Kidney epithelial cell (primary cell): ENCODE results near the gene ZNF335. TPM values are rescaled to one million over a fixed set of nuclear protein-coding genes. Genes with fewer than 3 reads are reported as not detected.

Experiments
- DNase-seq: peaks from one replicate; pipeline ENCODE4 v3.0.0-alpha.2; 2010; ENCODE audit warnings: low read depth
- H3K27me3 ChIP-seq: 2 replicates; pipeline ENCODE4 v1.6.0; 2011; ENCODE audit warnings: low read length; ENCODE audit not compliant: control insufficient read depth, insufficient read depth
- H3K36me3 ChIP-seq: 2 replicates; pipeline ENCODE4 v1.5.1; 2011; ENCODE audit warnings: low read length; ENCODE audit not compliant: control insufficient read depth, insufficient read depth
- H3K4me3 ChIP-seq: 2 replicates; pipeline ENCODE4 v1.5.1; 2011; ENCODE audit warnings: low read depth, mild to moderate bottlenecking, control low read depth, low read length
- CTCF ChIP-seq: IDR thresholded peaks from 2 replicates; pipeline ENCODE4 v1.5.1; 2011; ENCODE audit warnings: mild to moderate bottlenecking, moderate library complexity, low read length, control low read depth, inconsistent platforms; ENCODE audit not compliant: insufficient read depth, poor library complexity, severe bottlenecking
- total RNA-seq: library from RNA; depleted of rRNA; stranded (reverse); fragments of >200 nt; gene quantifications from 2 replicates; pipeline ENCODE4 v1.2.3, GENCODE V29; 2015

ZNF335 gene
- total RNA-seq, 1 donor from 2014 or later = 20.3 TPM

GRCh38 chr20:45943613-45944012, 28.4 kb downstream of the ZNF335 start:
- peaks cover 10% of the 10 kb centered on the region for H3K36me3 ChIP-seq
- no peak for TF ChIP-seq CTCF
- H3K4me3 ChIP-seq = no peak overlapping the region
- no peak for DNase-seq
- H3K27me3 ChIP-seq = no peaks in the 10 kb centered on the region

DNA sequence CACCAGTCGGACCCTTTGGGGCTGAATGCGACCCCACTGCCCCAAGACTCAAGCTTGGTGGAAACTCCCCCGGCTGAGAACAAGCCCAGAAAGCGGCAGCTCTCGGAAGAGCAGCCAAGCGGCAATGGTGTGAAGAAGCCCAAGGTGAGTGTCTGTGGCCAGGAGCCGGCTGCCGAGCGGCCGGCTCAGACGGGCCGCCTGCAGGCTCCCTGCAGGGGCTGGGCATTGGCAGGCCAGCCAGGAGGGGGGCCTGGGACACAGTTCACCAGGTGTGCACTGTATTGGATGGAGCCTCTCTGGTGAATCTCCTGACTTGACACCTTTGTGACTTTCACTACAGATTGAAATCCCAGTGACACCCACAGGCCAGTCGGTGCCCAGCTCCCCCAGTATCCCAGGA, 31.5 kb downstream of the ZNF335 start:
- Histone ChIP-seq H3K36me3 (peaks cover 11% of the 10 kb centered on the region), H3K4me3 (no peak overlapping the region), H3K27me3 (no peaks in the 10 kb centered on the region)
- no peak for TF ChIP-seq CTCF
- no peak for DNase-seq

DNA sequence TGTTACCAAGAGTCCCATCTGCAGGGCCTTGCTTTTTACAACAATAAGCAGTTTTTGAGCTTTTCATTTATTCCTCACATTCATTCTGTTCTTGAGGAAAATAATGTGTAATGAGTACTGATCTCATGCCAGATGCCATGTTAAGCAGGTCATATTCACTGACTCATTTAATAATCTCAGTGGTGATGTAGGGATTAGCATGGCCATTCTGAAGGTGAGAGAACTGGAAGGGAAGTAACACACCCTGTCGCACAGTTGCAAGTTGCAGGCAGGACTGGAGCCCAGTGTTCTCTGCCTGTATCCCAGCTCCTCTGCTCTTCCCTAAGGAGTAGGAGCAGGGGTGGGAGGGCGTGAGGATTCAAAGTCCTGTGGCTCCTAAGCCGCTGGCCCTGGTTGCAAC, 31.9 kb downstream of the ZNF335 start:
- Histone ChIP-seq H3K36me3 (peaks cover 11% of the 10 kb centered on the region), H3K27me3 (no peaks in the 10 kb centered on the region)
- no peak for TF ChIP-seq CTCF

GRCh38 chr20:45938727-45939438, 33.1 kb downstream of the ZNF335 start:
- Histone ChIP-seq H3K36me3 (peaks cover 9% of the 10 kb centered on the region), H3K4me3 (no peak overlapping the region), H3K27me3 (no peaks in the 10 kb centered on the region)
- TF ChIP-seq CTCF = no peak
- no peak for DNase-seq

More for the DNA sequence above, 31.9 kb downstream of the ZNF335 start:
- no peak overlapping the region for H3K4me3 ChIP-seq
- no peak for DNase-seq

GRCh38 chr20:45937765-45938164, 34.2 kb downstream of the ZNF335 start:
- TF ChIP-seq CTCF = no peak
- no peak overlapping the region for H3K4me3 ChIP-seq
- H3K27me3 ChIP-seq = no peaks in the 10 kb centered on the region
- peaks cover 6% of the 10 kb centered on the region for H3K36me3 ChIP-seq
- DNase-seq = no peak
